Activated B cell treated with CpG ODN at 0.5 μM for 24 hours (primary cell): Measurements from ENCODE around the gene H6PD. TPM values are rescaled to one million over a fixed set of nuclear protein-coding genes. Genes with fewer than 3 reads are reported as not detected.

ENCODE experiments used
- ATAC-seq: fragments of 200-7000 bp; cut with Tn5 transposase; one replicate; pipeline ENCODE4 v1.10.0; 2021; ENCODE audit warnings: low read depth, mild to moderate bottlenecking, moderate library complexity
- CTCF ChIA-PET: fragments of 350-600 bp; sonication (Branson Sonifier 250); formaldehyde crosslinking; loops from one replicate; lab custom pipeline; 2021; ENCODE audit warnings: antibody characterized with exemption; lab: Charles Lee
- POLR2A ChIA-PET: fragments of 350-600 bp; sonication (Branson Sonifier 250); formaldehyde crosslinking; loops from one replicate; lab custom pipeline; 2021; ENCODE audit warnings: antibody characterized with exemption; lab: Charles Lee
- DNase-seq: peaks from one replicate; pipeline ENCODE4 v3.0.0; 2022
- H3K27ac Mint-ChIP-seq: one replicate; pipeline ENCODE4 v1.8.0; 2020; ENCODE audit warnings: mixed read lengths
- H3K27me3 Mint-ChIP-seq: one replicate; pipeline ENCODE4 v1.8.0; 2021; ENCODE audit warnings: mixed read lengths
- H3K36me3 Mint-ChIP-seq: one replicate; pipeline ENCODE4 v1.8.0; 2021; ENCODE audit warnings: low read depth, mixed read lengths
- H3K4me1 Mint-ChIP-seq: one replicate; pipeline ENCODE4 v1.8.0; 2021; ENCODE audit warnings: mixed read lengths
- H3K4me3 Mint-ChIP-seq: one replicate; pipeline ENCODE4 v1.8.0; 2020; ENCODE audit warnings: mild to moderate bottlenecking, mixed read lengths
- H3K9me3 Mint-ChIP-seq: one replicate; pipeline ENCODE4 v1.8.0; 2020; ENCODE audit warnings: mixed read lengths
- CTCF ChIP-seq: fragments of 200-600 bp; IDR thresholded peaks from one replicate; pipeline ENCODE4 v1.8.0; 2022; ENCODE audit warnings: antibody characterized with exemption, mild to moderate bottlenecking
- intact Hi-C: fragments of 100-400 bp; cut with micrococcal nuclease; formaldehyde crosslinking; loops from one replicate; pipeline ENCODE4 v1.15.1; 2024
- total RNA-seq: library from RNA; stranded (reverse); gene quantifications from 2 replicates; pipeline ENCODE4 v1.2.3, GENCODE V29; 2022

H6PD gene
- total RNA-seq, 1 donor from 2014 or later = 21.9 TPM

- Mint-ChIP-seq H3K27me3 (peaks cover 18% of the 10 kb centered on the region), H3K4me3 (no peak overlapping the region), H3K4me1 (peaks cover 22% of the 10 kb centered on the region), H3K9me3 (peaks cover 6% of the 10 kb centered on the region), H3K27ac (no peak overlapping the region), H3K36me3 (no peaks in the 10 kb centered on the region)
- intact Hi-C loops = loop anchor here (10.0 kb wide), 2 partner anchors 291 to 581 kb away; no protein-coding TSS in a partner anchor
- ChIA-PET CTCF (no interaction called here), POLR2A (no interaction called here)
- ATAC-seq (no peak), DNase-seq (no peak)
- no peak for TF ChIP-seq CTCF
These were observed 49.5 kb downstream of the H6PD start for GRCh38 chr1:9284061-9284460.

- CTCF ChIA-PET = no interaction called here
These were observed 52.0 kb downstream of the H6PD start for GRCh38 chr1:9286556-9286955.

GRCh38 chr1:9289090-9289534 is 54.5 kb downstream of the H6PD start:
- intact Hi-C loops = loop anchor here (1.0 to 10.0 kb wide), 5 partner anchors 22 to 576 kb away; no protein-coding TSS in a partner anchor
- no peak overlapping the region for H3K4me3 Mint-ChIP-seq
- ATAC-seq = peak; percentile 19
- H3K36me3 Mint-ChIP-seq = no peaks in the 10 kb centered on the region
- POLR2A ChIA-PET = interaction anchor here (0.6 to 2.6 kb wide), 13 partner anchors 54 to 654 kb away, joined by 3 to 16 read pairs (median 4); partner anchors contain the start of gene H6PD
- CTCF ChIA-PET = interaction anchor here (0.6 to 6.0 kb wide), 29 partner anchors 9 to 768 kb away, joined by 3 to 200 read pairs (median 4); no protein-coding TSS in a partner anchor
- peak; percentile 63 for DNase-seq
- TF ChIP-seq CTCF = peak; percentile 96
- no peaks in the 10 kb centered on the region for H3K27me3 Mint-ChIP-seq
- H3K9me3 Mint-ChIP-seq = peaks cover 6% of the 10 kb centered on the region
- H3K4me1 Mint-ChIP-seq = peaks cover 4% of the 10 kb centered on the region
- H3K27ac Mint-ChIP-seq = no peak overlapping the region

More at GRCh38 chr1:9286556-9286955, 52.0 kb downstream of the H6PD start:
- POLR2A ChIA-PET = no interaction called here
- intact Hi-C loops = loop anchor here (10.0 kb wide), 2 partner anchors 288 to 578 kb away; no protein-coding TSS in a partner anchor
- Mint-ChIP-seq H3K27ac (no peak overlapping the region), H3K27me3 (peaks cover 4% of the 10 kb centered on the region), H3K36me3 (no peaks in the 10 kb centered on the region), H3K4me3 (no peak overlapping the region), H3K9me3 (peaks cover 6% of the 10 kb centered on the region), H3K4me1 (peaks cover 16% of the 10 kb centered on the region)
- no peak for DNase-seq
- no peak for ATAC-seq
- TF ChIP-seq CTCF = no peak

GRCh38 chr1:9289711-9290485 is 55.3 kb downstream of the H6PD start:
- intact Hi-C loops = loop anchor here (1.0 to 10.0 kb wide), 5 partner anchors 23 to 575 kb away; no protein-coding TSS in a partner anchor
- no peak for TF ChIP-seq CTCF
- no peak overlapping the region for H3K4me3 Mint-ChIP-seq
- H3K9me3 Mint-ChIP-seq = peaks cover 6% of the 10 kb centered on the region
- DNase-seq (no peak), ATAC-seq (no peak)
- H3K27ac Mint-ChIP-seq = no peak overlapping the region
- peaks cover 2% of the 10 kb centered on the region for H3K4me1 Mint-ChIP-seq
- POLR2A ChIA-PET = interaction anchor here (0.5 to 2.6 kb wide), 15 partner anchors 55 to 921 kb away, joined by 3 to 16 read pairs (median 5); partner anchors contain the start of gene H6PD
- CTCF ChIA-PET = interaction anchor here (0.8 to 6.0 kb wide), 28 partner anchors 9 to 264 kb away, joined by 3 to 200 read pairs (median 4); partner anchors contain the start of gene H6PD
- H3K27me3 Mint-ChIP-seq = no peaks in the 10 kb centered on the region
- H3K36me3 Mint-ChIP-seq = no peaks in the 10 kb centered on the region
